CD4-positive, alpha-beta T cell treated with Interleukin-15 for 1 hour (primary cell): ENCODE data around the gene TIGD3.
A peak's percentile ranks its signal among the peaks of the same experiment; 100 is the strongest.

Source experiments
- DNase-seq: peaks from one replicate; pipeline ENCODE4 v3.0.0-alpha.2; 2020

Gene TIGD3

GRCh38 chr11:65354265-65355012 is at the start of gene TIGD3:
TSS of gene TIGD3 (plus strand) at chr11:65354751. CDS start at chr11:65355809, 1,058 bp downstream.
- DNase-seq: peak; percentile 97

GRCh38 chr11:65305501-65306268 is 48.9 kb upstream of the TIGD3 start:
- no peak for DNase-seq

- no peak for DNase-seq
Measured at GRCh38 chr11:65307298-65308229, 47.0 kb upstream of the TIGD3 start.

- DNase-seq: peak; percentile 57
Measured at GRCh38 chr11:65308281-65308891, 46.2 kb upstream of the TIGD3 start.

GRCh38 chr11:65309006-65309405 is 45.5 kb upstream of the TIGD3 start:
- no peak for DNase-seq

- DNase-seq: no peak
Measured at GRCh38 chr11:65310215-65310614, 44.3 kb upstream of the TIGD3 start.

GRCh38 chr11:65310736-65311135 is 43.8 kb upstream of the TIGD3 start:
- DNase-seq: no peak

GRCh38 chr11:65311170-65311678 is 43.3 kb upstream of the TIGD3 start:
- DNase-seq: no peak

GRCh38 chr11:65314501-65315203 is 39.9 kb upstream of the TIGD3 start, which contains the start of gene CDC42EP2:
TSS of gene CDC42EP2 (plus strand) at chr11:65314866. CDS start at chr11:65320899, 6,033 bp downstream.
- peak; percentile 73 for DNase-seq

GRCh38 chr11:65315204-65315865 is 39.2 kb upstream of the TIGD3 start:
- peak; percentile 74 for DNase-seq

- no peak for DNase-seq
Measured at GRCh38 chr11:65315866-65316226, 38.7 kb upstream of the TIGD3 start.

GRCh38 chr11:65316227-65317024 is 38.1 kb upstream of the TIGD3 start:
- no peak for DNase-seq

GRCh38 chr11:65317025-65317786 is 37.3 kb upstream of the TIGD3 start:
- no peak for DNase-seq

GRCh38 chr11:65320386-65321075 is 34.0 kb upstream of the TIGD3 start:
- DNase-seq: no peak

GRCh38 chr11:65321076-65321475 is 33.5 kb upstream of the TIGD3 start:
- DNase-seq: no peak

GRCh38 chr11:65321828-65322485 is 32.6 kb upstream of the TIGD3 start:
- DNase-seq: no peak

- no peak for DNase-seq
Measured at GRCh38 chr11:65323813-65324212, 30.7 kb upstream of the TIGD3 start.

GRCh38 chr11:65325435-65325834 is 29.1 kb upstream of the TIGD3 start:
- no peak for DNase-seq
